IMR-90 (cell line): ENCODE data around the gene ADCY5. TPM values are rescaled to one million over a fixed set of nuclear protein-coding genes. Genes with fewer than 3 reads are reported as not detected.

Experiments
- ATAC-seq: fragments of 200-7000 bp; cut with Tn5 transposase; 2 replicates; pipeline ENCODE4 v1.9.1; 2020; ENCODE audit warnings: low read depth, mild to moderate bottlenecking, moderate library complexity
- BruUV-seq: library from RNA; stranded (reverse); fragments of 400-500 nt; replicated peaks from 2 replicates; lab custom pipeline; 2021; lab: Mats Ljungman, UMichigan
- CTCF ChIA-PET: fragments of 300-600 bp; formaldehyde crosslinking; extraction: SDS; loops from one replicate; lab custom pipeline; 2021; ENCODE audit warnings: antibody characterized with exemption; lab: Yijun Ruan, JAX
- POLR2A ChIA-PET: fragments of 300-600 bp; sonication (Branson Sonifier 250); formaldehyde crosslinking; loops from one replicate; lab custom pipeline; 2022; ENCODE audit warnings: antibody characterized with exemption; ENCODE audit not compliant: unreplicated experiment; lab: Charles Lee
- DNase-seq: peaks from one replicate; pipeline ENCODE4 v3.0.0; 2013
- H2AFZ ChIP-seq: replicated peaks from 2 replicates; pipeline ENCODE3; 2013; ENCODE audit warnings: low read length, mild to moderate bottlenecking; ENCODE audit not compliant: poor library complexity
- H2AK5ac ChIP-seq: 2 replicates; pipeline ENCODE4 v1.6.1; 2013; ENCODE audit warnings: low read depth, low read length, inconsistent platforms
- H2AK9ac ChIP-seq: replicated peaks from 2 replicates; pipeline ENCODE3; 2013; ENCODE audit warnings: mild to moderate bottlenecking, low read depth, low read length, moderate library complexity; ENCODE audit not compliant: poor library complexity
- H2BK120ac ChIP-seq: 2 replicates; pipeline ENCODE4 v1.6.1; 2013; ENCODE audit warnings: low read depth, low read length, inconsistent platforms
- H2BK15ac ChIP-seq: 3 replicates; pipeline ENCODE4 v1.6.1; 2013; ENCODE audit warnings: low read depth, low read length, inconsistent platforms
- H2BK20ac ChIP-seq: 2 replicates; pipeline ENCODE4 v1.6.1; 2013; ENCODE audit warnings: low read depth, mild to moderate bottlenecking, inconsistent platforms, low read length, moderate library complexity
- H2BK5ac ChIP-seq: 2 replicates; pipeline ENCODE4 v1.6.1; 2013; ENCODE audit warnings: mild to moderate bottlenecking, low read depth, low read length, inconsistent platforms; ENCODE audit not compliant: poor library complexity, severe bottlenecking
- H3K14ac ChIP-seq: replicated peaks from 2 replicates; pipeline ENCODE4 v1.6.1; 2013; ENCODE audit warnings: low read depth, low read length, inconsistent platforms
- H3K18ac ChIP-seq: 2 replicates; pipeline ENCODE4 v1.6.1; 2013; ENCODE audit warnings: low read depth, low read length, control low read depth
- H3K23ac ChIP-seq: 2 replicates; pipeline ENCODE4 v1.6.1; 2013; ENCODE audit warnings: low read depth, low read length, inconsistent platforms
- H3K27ac ChIP-seq: 2 replicates; pipeline ENCODE4 v1.5.1; 2013; ENCODE audit warnings: mild to moderate bottlenecking, control low read depth, low read length; ENCODE audit not compliant: insufficient read depth
- H3K27me3 ChIP-seq: 2 replicates; pipeline ENCODE4 v1.6.1; 2013; ENCODE audit warnings: low read length; ENCODE audit not compliant: control insufficient read depth, insufficient read depth
- H3K36me3 ChIP-seq: 2 replicates; pipeline ENCODE4 v1.6.1; 2013; ENCODE audit warnings: low read length, mixed read lengths; ENCODE audit not compliant: control insufficient read depth, insufficient read depth
- H3K4ac ChIP-seq: 2 replicates; pipeline ENCODE4 v1.6.1; 2013; ENCODE audit warnings: low read depth, low read length, inconsistent platforms
- H3K4me1 ChIP-seq: 2 replicates; pipeline ENCODE4 v1.6.1; 2013; ENCODE audit warnings: low read length, mixed read lengths; ENCODE audit not compliant: control insufficient read depth, insufficient read depth
- H3K4me2 ChIP-seq: 2 replicates; pipeline ENCODE4 v1.6.1; 2013; ENCODE audit warnings: low read depth, mild to moderate bottlenecking, control low read depth, low read length, moderate library complexity
- H3K4me3 ChIP-seq: 2 replicates; pipeline ENCODE4 v1.5.1; 2013; ENCODE audit warnings: low read depth, mild to moderate bottlenecking, control low read depth, low read length, moderate library complexity; ENCODE audit not compliant: insufficient read depth
- H3K56ac ChIP-seq: 2 replicates; pipeline ENCODE4 v1.6.1; 2013; ENCODE audit warnings: low read length, inconsistent platforms; ENCODE audit not compliant: insufficient read depth; ENCODE audit errors: extremely low read depth
- H3K79me1 ChIP-seq, 2 experiments: 2 replicates each; pipeline ENCODE4 v1.6.1; 2013; ENCODE audit warnings: low read length in 2 of 2, inconsistent platforms in 1 of 2, low read depth in 1 of 2
- H3K9ac ChIP-seq: 2 replicates; pipeline ENCODE4 v1.6.1; 2013; ENCODE audit warnings: low read depth, low read length, control low read depth
- H3K9me1 ChIP-seq: 2 replicates; pipeline ENCODE4 v1.6.1; 2013; ENCODE audit warnings: low read length, inconsistent platforms; ENCODE audit not compliant: insufficient read depth
- H3K9me3 ChIP-seq: 2 replicates; pipeline ENCODE4 v1.6.1; 2013; ENCODE audit warnings: low read length; ENCODE audit not compliant: control insufficient read depth, insufficient read depth
- H4K20me1 ChIP-seq: 2 replicates; pipeline ENCODE4 v1.6.1; 2013; ENCODE audit warnings: low read length, inconsistent platforms; ENCODE audit not compliant: insufficient read depth
- H4K5ac ChIP-seq: 2 replicates; pipeline ENCODE4 v1.6.1; 2013; ENCODE audit warnings: mild to moderate bottlenecking, low read depth, low read length, control low read depth
- H4K8ac ChIP-seq, 2 experiments: 2 replicates each; pipeline ENCODE4 v1.6.1; 2013; ENCODE audit warnings: low read depth in 2 of 2, low read length in 2 of 2, control low read depth in 1 of 2, inconsistent platforms in 1 of 2
- H4K91ac ChIP-seq: 2 replicates; pipeline ENCODE4 v1.6.1; 2013; ENCODE audit warnings: low read depth, low read length, inconsistent platforms; ENCODE audit not compliant: insufficient read depth
- BHLHE40 ChIP-seq: fragments of 150-350 bp; IDR thresholded peaks from 2 replicates; pipeline ENCODE4 v1.6.1; 2016; ENCODE audit warnings: mild to moderate bottlenecking, low read depth, low read length
- CEBPB ChIP-seq: IDR thresholded peaks from 2 replicates; pipeline ENCODE4 v1.6.1; 2012; ENCODE audit warnings: low read depth, low read length, improper control_type of control experiment
- CHD1 ChIP-seq: IDR thresholded peaks from 2 replicates; pipeline ENCODE4 v1.6.1; 2012; ENCODE audit warnings: low read depth, low read length, improper control_type of control experiment
- CTCF ChIP-seq: conservative IDR thresholded peaks from 2 replicates; pipeline ENCODE4 v1.5.1; 2012; ENCODE audit warnings: mild to moderate bottlenecking, low read depth, low read length, improper control_type of control experiment
- FOS ChIP-seq: fragments of 150-350 bp; IDR thresholded peaks from 2 replicates; pipeline ENCODE4 v1.6.1; 2016; ENCODE audit warnings: low read depth, low read length
- MAFK ChIP-seq: IDR thresholded peaks from 2 replicates; pipeline ENCODE4 v1.6.1; 2012; ENCODE audit warnings: low read depth, low read length, improper control_type of control experiment
- MAZ ChIP-seq: IDR thresholded peaks from 2 replicates; pipeline ENCODE4 v1.6.1; 2012; ENCODE audit warnings: low read depth, mild to moderate bottlenecking, low read length, improper control_type of control experiment, moderate library complexity, borderline replicate concordance
- RAD21 ChIP-seq: IDR thresholded peaks from 2 replicates; pipeline ENCODE4 v1.6.1; 2012; ENCODE audit warnings: low read length, improper control_type of control experiment
- RFX5 ChIP-seq: IDR thresholded peaks from 2 replicates; pipeline ENCODE4 v1.8.0; 2012; ENCODE audit warnings: low read depth, mild to moderate bottlenecking, low read length, moderate library complexity
- SMC3 ChIP-seq: fragments of 150-350 bp; IDR thresholded peaks from 2 replicates; pipeline ENCODE4 v1.6.1; 2016; ENCODE audit warnings: low read depth, mild to moderate bottlenecking, antibody characterized with exemption, low read length, moderate library complexity
- USF2 ChIP-seq: fragments of 150-350 bp; IDR thresholded peaks from 2 replicates; pipeline ENCODE4 v1.6.1; 2017; ENCODE audit warnings: mild to moderate bottlenecking, antibody characterized with exemption, low read length, low read depth
- WGBS, 2 experiments: methylation state at CpG; one replicate each; pipeline versions ENCODE4 v1.1.5 to v1.1.7; 2013; ENCODE audit warnings: missing lambda C conversion rate in 2 of 2; ENCODE audit not compliant: insufficient read length in 1 of 2; ENCODE audit errors: extremely low coverage in 2 of 2; 5-methylcytosine and 5-hydroxymethylcytosine counted together
- dilution Hi-C: fragments of 300-500 bp; cut with HindIII; formaldehyde crosslinking; loops from one replicate; pipeline ENCODE4 v1.14.3; 2018; ENCODE audit warnings: low sequenced_read_pairs; ENCODE audit not compliant: unreplicated experiment
- in situ Hi-C: fragments of 300-500 bp; cut with MboI; formaldehyde crosslinking; loops from 3 replicates; pipeline ENCODE4 v1.14.3; 2019; ENCODE audit warnings: low sequenced_read_pairs, inconsistent platforms, mixed read lengths
- intact Hi-C: fragments of 100-400 bp; cut with micrococcal nuclease; formaldehyde crosslinking; loops from 2 replicates; pipeline ENCODE4 v1.10.0; 2022
- polyA plus RNA-seq, 3 experiments: library from polyadenylated mRNA; depleted of rRNA; stranded (reverse); fragments of >200 nt; gene quantifications; 2 replicates each; pipeline ENCODE4 v1.2.3, GENCODE V29; 2012; ENCODE audit warnings: low replicate concordance in 1 of 3
- total RNA-seq: library from RNA; depleted of rRNA; stranded (reverse); fragments of >200 nt; gene quantifications from 2 replicates; pipeline ENCODE4 v1.2.3, GENCODE V29; 2012

ADCY5 gene
- total and polyA plus RNA-seq, 2 of the 4 experiments (the other 2 are of a cell fraction), result 0.14 to 0.18 TPM

DNA sequence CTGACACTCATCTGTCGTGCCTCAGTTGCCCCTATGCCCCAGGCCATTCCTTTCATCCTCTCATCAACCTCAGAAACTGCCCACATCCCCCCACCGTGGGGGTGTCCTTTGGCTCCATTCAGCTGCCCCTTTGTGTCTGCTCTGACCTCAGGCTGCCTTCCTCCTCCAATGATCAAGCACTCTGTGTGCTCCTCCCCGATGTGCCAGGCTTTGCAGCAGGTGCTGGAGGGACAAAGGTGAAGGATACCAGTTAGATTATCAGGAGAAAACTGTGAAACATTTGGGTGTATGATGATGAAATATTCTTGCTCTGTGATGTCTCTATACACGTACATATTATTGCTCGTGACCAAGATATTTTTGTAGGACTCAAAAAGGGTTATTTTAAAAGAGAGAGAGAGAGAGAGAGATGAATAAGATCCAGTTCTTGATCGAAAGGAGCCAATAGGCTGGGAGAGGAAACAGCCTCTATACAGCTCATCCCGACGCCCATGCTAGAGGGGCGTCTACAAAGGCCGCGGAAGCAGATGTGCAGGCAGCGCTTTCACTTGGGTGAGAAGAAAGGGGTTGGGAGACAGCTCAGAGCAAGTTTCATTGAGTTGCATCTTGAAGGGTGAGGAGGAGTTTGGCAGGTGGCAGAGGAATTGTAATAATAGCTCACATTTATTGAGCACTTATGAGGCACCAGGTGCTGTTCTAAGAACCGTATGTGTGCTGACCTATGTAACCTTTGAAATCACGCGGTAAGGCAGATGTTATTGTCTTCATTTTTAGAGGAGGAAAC is 28.3 kb upstream of the ADCY5 start (continued):
- no peak for TF ChIP-seq CTCF

- H4K91ac ChIP-seq, result no peak overlapping the region
- H3K27ac ChIP-seq, result no peak overlapping the region
- H4K5ac ChIP-seq, result no peak overlapping the region
- H3K4me1 ChIP-seq, result no peaks in the 10 kb centered on the region
- H3K79me1 ChIP-seq, result no peaks in the 10 kb centered on the region
- H2AFZ ChIP-seq, result no peak overlapping the region
- H3K9ac ChIP-seq, result no peak overlapping the region
- H3K14ac ChIP-seq, result no peak overlapping the region
- no peak overlapping the region for H4K8ac ChIP-seq
- no peaks in the 10 kb centered on the region for H3K36me3 ChIP-seq
- WGBS, 2 experiments, result 60% methylated on average over 1 of the region's 7 CpGs; no CpG with 5 or more reads in 1 of the 2 experiments
- H3K9me1 ChIP-seq, result no peaks in the 10 kb centered on the region
- POLR2A ChIA-PET, result no interaction called here
- H4K20me1 ChIP-seq, result no peaks in the 10 kb centered on the region
- no peak overlapping the region for H2AK9ac ChIP-seq
- no peaks in the 10 kb centered on the region for H3K9me3 ChIP-seq
- no peak overlapping the region for H2BK5ac ChIP-seq
- ATAC-seq, result no peak
- no peak overlapping the region for H3K18ac ChIP-seq
- no peak for DNase-seq
- H3K56ac ChIP-seq, result no peak overlapping the region
- no peak overlapping the region for H2AK5ac ChIP-seq
- H2BK15ac ChIP-seq, result no peak overlapping the region
- in situ Hi-C loops (no loop called here), intact Hi-C loops (no loop called here), dilution Hi-C loops (no loop called here)
- H2BK120ac ChIP-seq, result no peak overlapping the region
- CTCF ChIA-PET, result no interaction called here
- no peak overlapping the region for H2BK20ac ChIP-seq
- H3K4ac ChIP-seq, result no peak overlapping the region
- no peak overlapping the region for H3K4me2 ChIP-seq
- no peak overlapping the region for H3K23ac ChIP-seq
- no TSS peak for BruUV-seq
- H3K4me3 ChIP-seq, result no peak overlapping the region
- peaks cover 62% of the 10 kb centered on the region for H3K27me3 ChIP-seq
- TF ChIP-seq MAZ (no peak), BHLHE40 (no peak), FOS (no peak), RAD21 (no peak), MAFK (no peak), RFX5 (no peak), SMC3 (no peak), CTCF (no peak), CHD1 (no peak), USF2 (no peak), CEBPB (no peak)
Measured at GRCh38 chr3:123475786-123476185, 26.9 kb upstream of the ADCY5 start.
